OCI-LY3 (cell line): ENCODE data around the gene KAT7.

Experiments used
- H2AFZ ChIP-seq: fragments of 200-600, 300-600 bp; shearing (Covaris generic); 2 replicates; pipeline ENCODE4 v1.6.0; 2014; ENCODE audit warnings: antibody characterized with exemption, low read depth, low read length
- H3K27ac ChIP-seq: fragments of 200-600, 300-600 bp; sonication (generic); 2 replicates; pipeline ENCODE4 v1.5.1; 2014; ENCODE audit warnings: mild to moderate bottlenecking, low read length, moderate library complexity, mixed read lengths
- H3K27me3 ChIP-seq: fragments of 200-600, 300-600 bp; sonication (generic); 2 replicates; pipeline ENCODE4 v1.6.1; 2014; ENCODE audit warnings: low read depth, low read length, mixed read lengths
- H3K36me3 ChIP-seq: fragments of 200-600, 300-600 bp; sonication (generic); replicated peaks from 2 replicates; pipeline ENCODE3; 2014; ENCODE audit warnings: low read depth, low read length, mixed read lengths
- H3K4me1 ChIP-seq: fragments of 300-600, 200-600 bp; sonication (generic); 2 replicates; pipeline ENCODE4 v1.6.1; 2014; ENCODE audit warnings: low read length, mixed read lengths
- H3K4me2 ChIP-seq: fragments of 200-600, 300-600 bp; sonication (generic); 2 replicates; pipeline ENCODE4 v1.6.1; 2014; ENCODE audit warnings: low read length, mixed read lengths
- H3K4me3 ChIP-seq: fragments of 300-600, 200-600 bp; sonication (generic); 2 replicates; pipeline ENCODE4 v1.5.1; 2014; ENCODE audit warnings: antibody characterized with exemption, mild to moderate bottlenecking, low read length, moderate library complexity
- H3K79me2 ChIP-seq: fragments of 300-600, 200-600 bp; shearing (Covaris generic); 2 replicates; pipeline ENCODE4 v1.6.1; 2014; ENCODE audit warnings: mild to moderate bottlenecking, low read length, mixed read lengths
- H3K9ac ChIP-seq: fragments of 300-600, 200-600 bp; shearing (Covaris generic); 2 replicates; pipeline ENCODE4 v1.6.0; 2014; ENCODE audit warnings: mild to moderate bottlenecking, low read length, moderate library complexity
- H3K9me3 ChIP-seq: fragments of 200-600, 300-600 bp; shearing (Covaris generic); 2 replicates; pipeline ENCODE4 v1.6.1; 2014; ENCODE audit warnings: low read length, mixed read lengths; ENCODE audit not compliant: insufficient read depth
- H4K20me1 ChIP-seq: fragments of 200-600, 300-600 bp; sonication (generic); 2 replicates; pipeline ENCODE4 v1.6.1; 2016; ENCODE audit warnings: low read length, mixed read lengths; ENCODE audit not compliant: insufficient read depth
- CTCF ChIP-seq: fragments of 200-600, 300-600 bp; sonication (generic); IDR thresholded peaks from 2 replicates; pipeline ENCODE4 v1.5.1; 2014; ENCODE audit warnings: antibody characterized with exemption, low read length, low read depth
- EZH2phosphoT487 ChIP-seq: fragments of 200-600 bp; shearing (Covaris generic); IDR thresholded peaks from 2 replicates; pipeline ENCODE4 v1.6.1; 2018; ENCODE audit warnings: antibody characterized with exemption, mixed run types, low read depth

KAT7 gene

GRCh38 chr17:49841548-49841947 lies 53.1 kb downstream of the KAT7 start:
- no peaks in the 10 kb centered on the region for H3K36me3 ChIP-seq
- no peak overlapping the region for H3K27ac ChIP-seq
- no peaks in the 10 kb centered on the region for H3K79me2 ChIP-seq
- no peaks in the 10 kb centered on the region for H4K20me1 ChIP-seq
- no peak overlapping the region for H3K4me3 ChIP-seq
- TF ChIP-seq EZH2phosphoT487: no peak
- peak; percentile 15; the same call in 1 of the 2 replicates for TF ChIP-seq CTCF
- no peak overlapping the region for H2AFZ ChIP-seq
- H3K4me2 ChIP-seq: no peak overlapping the region
- no peak overlapping the region for H3K9ac ChIP-seq
- H3K27me3 ChIP-seq: no peaks in the 10 kb centered on the region
- no peaks in the 10 kb centered on the region for H3K4me1 ChIP-seq
- no peaks in the 10 kb centered on the region for H3K9me3 ChIP-seq

DNA sequence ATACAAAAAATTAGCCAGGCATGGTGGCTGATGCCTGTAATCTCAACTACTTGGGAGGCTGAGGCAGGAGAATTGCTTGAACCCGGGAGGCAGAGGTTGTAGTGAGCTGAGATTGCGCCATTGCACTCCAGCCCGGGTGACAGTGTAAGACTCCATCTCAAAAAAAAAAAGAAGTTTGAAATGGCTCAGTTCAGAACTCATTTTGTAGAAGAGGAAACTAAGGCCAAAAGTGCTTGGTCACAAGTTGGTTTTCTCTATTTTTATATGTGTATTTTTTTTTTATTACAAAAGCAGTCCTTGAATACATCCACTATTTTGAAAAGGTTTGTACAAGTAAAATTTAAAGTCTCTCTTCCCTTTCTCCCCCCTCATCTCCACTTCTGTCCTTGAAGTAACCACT lies 53.9 kb downstream of the KAT7 start:
- Histone ChIP-seq H3K4me2 (no peak overlapping the region), H3K9me3 (no peaks in the 10 kb centered on the region), H3K9ac (no peak overlapping the region), H3K27ac (no peak overlapping the region), H3K4me1 (no peaks in the 10 kb centered on the region), H3K4me3 (no peak overlapping the region), H3K27me3 (no peaks in the 10 kb centered on the region), H3K79me2 (no peaks in the 10 kb centered on the region), H4K20me1 (no peaks in the 10 kb centered on the region), H2AFZ (no peak overlapping the region), H3K36me3 (no peaks in the 10 kb centered on the region)
- TF ChIP-seq CTCF (no peak), EZH2phosphoT487 (no peak)

DNA sequence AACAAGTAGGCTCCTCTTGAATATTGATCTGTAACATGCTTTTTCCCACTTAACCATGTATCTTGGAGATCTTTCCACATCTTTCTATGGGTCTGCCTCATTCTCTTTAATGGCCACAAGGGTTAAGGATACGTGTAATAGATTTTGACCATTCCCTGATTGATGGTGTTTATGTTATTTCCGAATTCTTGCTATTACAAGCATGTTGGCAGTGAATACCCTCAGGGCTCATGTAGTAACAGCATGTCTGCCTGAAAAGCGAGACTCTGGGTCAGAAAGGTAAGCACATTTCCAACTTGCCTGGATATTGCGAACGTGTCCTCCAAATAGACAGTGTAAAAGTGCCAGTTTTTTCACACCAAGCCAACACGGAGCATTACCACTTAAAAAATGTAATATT lies 54.4 kb downstream of the KAT7 start:
- no peak overlapping the region for H2AFZ ChIP-seq
- TF ChIP-seq CTCF (no peak), EZH2phosphoT487 (no peak)
- H3K4me1 ChIP-seq: no peaks in the 10 kb centered on the region

GRCh38 chr17:49843774-49844350 lies 55.4 kb downstream of the KAT7 start:
- no peaks in the 10 kb centered on the region for H3K9me3 ChIP-seq
- TF ChIP-seq EZH2phosphoT487 (no peak), CTCF (peak; percentile 51)
- H3K4me2 ChIP-seq: no peak overlapping the region
- H3K79me2 ChIP-seq: no peaks in the 10 kb centered on the region
- H3K9ac ChIP-seq: no peak overlapping the region
- H4K20me1 ChIP-seq: no peaks in the 10 kb centered on the region
- H3K4me1 ChIP-seq: no peaks in the 10 kb centered on the region
- no peaks in the 10 kb centered on the region for H3K27me3 ChIP-seq
- no peak overlapping the region for H3K4me3 ChIP-seq
- H3K27ac ChIP-seq: no peak overlapping the region
- no peak overlapping the region for H2AFZ ChIP-seq
- H3K36me3 ChIP-seq: no peaks in the 10 kb centered on the region

More for the DNA sequence above, 54.4 kb downstream of the KAT7 start:
- Histone ChIP-seq H3K27ac (no peak overlapping the region), H3K9me3 (no peaks in the 10 kb centered on the region), H3K4me2 (no peak overlapping the region), H3K27me3 (no peaks in the 10 kb centered on the region), H3K9ac (no peak overlapping the region), H3K79me2 (no peaks in the 10 kb centered on the region), H3K36me3 (no peaks in the 10 kb centered on the region), H4K20me1 (no peaks in the 10 kb centered on the region), H3K4me3 (no peak overlapping the region)
